ENCODE measurements around the gene OR51B4.
"Not testable (repeated sequence)": the region's sequence is repeated elsewhere in the genome, so short reads cannot be mapped to it uniquely, and the experiment has no call there.

Gene OR51B4

GRCh38 chr11:5265832-5266231 is 35.9 kb downstream of the OR51B4 start:
- TF ChIP-seq GATA3 (IDR thresholded peaks at IDR 0.05; ENCODE audit: low read depth, low read length), result no peak

GRCh38 chr11:5258543-5259262 is 43.0 kb downstream of the OR51B4 start:
- TF ChIP-seq GATA3 (IDR thresholded peaks at IDR 0.05; ENCODE audit: low read depth, low read length), result no peak
- TF ChIP-seq GATA2 (IDR thresholded peaks at IDR 0.05; ENCODE audit: low read depth, low read length), result no peak

GRCh38 chr11:5257296-5257695 is 44.5 kb downstream of the OR51B4 start:
- no peak for TF ChIP-seq GATA3 (IDR thresholded peaks at IDR 0.05; ENCODE audit: low read depth, low read length)
- no peak for TF ChIP-seq GATA2 (IDR thresholded peaks at IDR 0.05; ENCODE audit: low read depth, low read length)

GRCh38 chr11:5254646-5255413 is 46.9 kb downstream of the OR51B4 start, which contains the start of gene HBG2:
TSS of gene HBG2 (minus strand) at chr11:5254781. CDS start at chr11:5254728, 53 bp downstream.
- not testable (repeated sequence) for TF ChIP-seq GATA2, GATA3 (IDR thresholded peaks at IDR 0.05; ENCODE audit: low read depth, low read length)

GRCh38 chr11:5252919-5253265 is 48.9 kb downstream of the OR51B4 start:
- no peak for TF ChIP-seq GATA2 (IDR thresholded peaks at IDR 0.05; ENCODE audit: low read depth, low read length)
- TF ChIP-seq GATA3 (IDR thresholded peaks at IDR 0.05; ENCODE audit: low read depth, low read length), result no peak

- no peak for TF ChIP-seq GATA2 (IDR thresholded peaks at IDR 0.05; ENCODE audit: low read depth, low read length)
- TF ChIP-seq GATA3 (IDR thresholded peaks at IDR 0.05; ENCODE audit: low read depth, low read length), result no peak
Observed at GRCh38 chr11:5252192-5252918, 49.4 kb downstream of the OR51B4 start.

- no peak for TF ChIP-seq GATA2 (IDR thresholded peaks at IDR 0.05; ENCODE audit: low read depth, low read length)
- no peak for TF ChIP-seq GATA3 (IDR thresholded peaks at IDR 0.05; ENCODE audit: low read depth, low read length)
Observed at GRCh38 chr11:5251746-5252145, 50.0 kb downstream of the OR51B4 start.

All from SH-SY5Y (cell line).